HG03066 (cell line): ENCODE data around the gene PGS1.
"Not testable (repeated sequence)": the region's sequence is repeated elsewhere in the genome, so short reads cannot be mapped to it uniquely, and the experiment has no call there.

Experiments used
- ATAC-seq: cut with Tn5 transposase; IDR thresholded peaks from one replicate; pipeline ENCODE4 v1.9.1; 2021; ENCODE audit warnings: low read depth; ENCODE audit not compliant: unreplicated experiment

PGS1 gene

GRCh38 chr17:78438694-78439325 is 60.4 kb downstream of the PGS1 start:
- no peak for ATAC-seq

GRCh38 chr17:78441271-78441971 is 63.0 kb downstream of the PGS1 start:
- no peak for ATAC-seq

DNA sequence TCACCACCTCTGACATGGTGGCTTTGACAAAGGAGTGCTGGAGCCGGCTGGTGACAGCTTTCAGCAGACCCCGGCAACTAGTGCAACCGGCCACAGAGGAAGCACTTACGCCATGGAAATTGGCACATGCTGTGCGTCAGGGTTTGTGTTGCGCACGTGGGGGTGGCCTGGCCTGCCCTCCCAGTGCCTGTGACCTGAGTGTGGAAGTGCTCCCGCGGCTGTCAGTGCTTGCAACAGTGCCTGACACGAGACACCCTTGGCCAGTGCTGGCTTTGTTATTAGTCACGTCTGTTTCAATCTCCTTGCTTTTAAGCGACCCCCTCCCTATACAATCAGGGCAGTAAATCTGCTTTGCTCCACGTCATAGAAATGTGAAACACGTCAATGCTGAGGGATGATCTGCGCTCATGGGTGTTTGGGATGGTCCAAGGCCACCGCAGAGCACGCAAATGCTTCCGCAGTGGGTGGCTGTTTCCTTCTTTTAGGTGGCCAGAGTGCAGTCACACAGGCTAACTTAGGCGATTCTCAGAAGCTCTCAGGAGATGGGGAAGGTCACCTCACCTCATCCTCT is 64.3 kb downstream of the PGS1 start:
- no peak for ATAC-seq

- no peak for ATAC-seq
Observed at GRCh38 chr17:78444392-78444791, 65.9 kb downstream of the PGS1 start.

DNA sequence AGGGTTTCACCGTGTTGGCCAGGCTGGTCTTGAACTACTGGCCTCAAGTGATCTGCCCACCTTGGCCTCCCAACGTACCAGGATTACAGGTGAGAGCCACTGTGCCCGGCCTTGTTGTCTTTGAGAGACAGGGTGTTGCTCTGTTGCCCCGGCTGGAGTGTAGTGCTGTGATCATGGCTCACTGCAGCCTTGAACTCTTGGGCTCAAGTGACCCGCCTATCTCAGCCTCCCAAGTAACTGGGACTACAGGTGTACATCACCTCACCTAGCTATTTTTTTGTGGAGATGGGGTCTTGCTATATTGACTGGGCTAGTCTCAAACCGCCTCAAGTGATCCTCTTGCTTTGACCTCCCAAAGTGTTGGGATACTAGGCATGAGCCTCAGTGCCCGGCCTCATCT is 68.4 kb downstream of the PGS1 start:
- no peak for ATAC-seq

DNA sequence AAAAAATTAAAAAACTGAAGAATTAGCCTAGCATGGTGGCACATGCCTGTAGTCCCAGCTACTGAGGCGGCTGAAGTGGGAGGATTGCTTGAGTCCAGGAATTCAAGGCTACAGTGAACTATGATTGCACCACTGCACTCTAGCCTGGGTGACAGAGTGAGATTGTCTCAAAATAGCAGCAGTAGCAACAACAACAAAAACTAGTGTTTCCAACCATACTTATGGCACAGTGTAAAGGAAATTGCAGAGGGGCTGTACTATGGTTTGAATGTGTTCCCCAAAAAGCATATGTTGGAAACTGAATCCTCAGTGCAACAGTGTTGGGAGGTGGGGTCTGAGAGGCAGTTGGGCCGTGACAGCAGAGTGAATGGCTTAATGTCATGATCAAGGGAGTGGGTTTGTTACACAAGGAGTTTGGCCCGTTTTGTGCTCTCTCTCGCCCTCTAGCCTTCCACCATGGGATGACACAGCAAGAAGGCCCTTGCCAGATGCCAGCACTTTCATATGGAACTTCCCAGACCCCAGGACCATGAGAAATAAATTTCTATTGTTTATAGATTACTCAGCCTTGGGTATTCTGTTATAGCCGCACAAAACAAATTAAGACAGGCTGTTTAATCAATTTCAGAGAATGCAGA is 70.0 kb downstream of the PGS1 start:
- ATAC-seq, result no peak

DNA sequence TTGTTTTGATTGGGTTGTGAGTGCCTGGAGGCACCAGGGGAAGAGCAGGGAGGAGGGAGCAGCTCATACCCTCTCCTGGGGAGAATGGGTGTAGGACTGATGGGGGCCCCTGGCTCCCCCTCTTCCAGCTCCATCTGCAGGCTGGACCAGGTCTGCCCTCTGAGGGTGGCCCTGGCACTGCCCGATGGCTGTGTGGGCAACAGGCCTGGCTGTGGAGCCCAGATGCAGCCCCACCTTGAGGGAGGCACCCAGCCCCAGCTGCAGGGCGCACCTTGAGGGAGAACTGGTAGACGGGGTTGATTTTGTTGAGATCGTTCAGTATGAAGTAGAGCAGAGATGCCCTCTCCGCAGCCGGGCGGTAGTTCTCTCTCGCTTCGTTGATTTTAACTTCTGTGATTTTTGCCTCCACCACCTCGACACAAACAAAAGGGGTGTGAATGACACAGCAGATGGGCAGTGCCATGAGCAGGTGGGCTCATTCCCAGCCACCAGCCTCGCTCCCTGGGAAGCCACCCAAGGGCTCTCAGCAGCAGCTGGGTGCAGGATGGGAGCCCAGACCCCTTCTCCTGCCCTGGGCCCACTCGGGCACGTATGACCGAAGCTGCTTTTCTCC is 71.6 kb downstream of the PGS1 start:
- no peak for ATAC-seq

DNA sequence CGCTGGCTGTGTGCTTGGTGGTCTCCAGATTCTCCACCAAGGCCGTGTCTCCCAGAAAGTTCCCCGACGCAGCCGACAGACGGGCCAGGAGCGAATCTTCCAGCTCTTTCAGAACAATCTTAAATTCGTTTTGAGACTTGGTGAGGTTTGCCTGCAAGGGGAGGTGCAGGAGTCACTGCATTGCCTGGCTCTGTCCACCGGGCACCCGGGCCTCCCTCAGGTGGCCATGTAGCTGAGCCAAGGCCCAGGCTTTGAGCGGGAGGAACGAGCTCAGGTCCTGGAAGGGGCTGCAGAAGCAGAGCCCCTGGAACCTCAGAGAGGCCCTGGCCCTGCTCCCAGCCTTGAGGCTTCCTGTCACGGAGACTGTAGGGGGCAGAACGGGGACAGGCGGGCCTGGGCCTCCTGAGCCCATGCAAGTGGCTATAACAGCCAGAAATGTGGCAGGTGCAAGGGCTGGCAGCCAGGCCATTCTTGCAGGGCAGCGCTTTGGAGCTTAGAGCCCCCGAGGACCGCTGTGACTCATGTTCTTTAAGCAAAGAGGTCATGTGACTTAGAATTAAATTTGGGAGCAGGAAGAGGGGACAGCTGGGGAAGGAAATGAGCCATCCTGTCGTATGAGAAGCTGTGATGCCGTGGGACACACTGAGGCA is 72.4 kb downstream of the PGS1 start:
- ATAC-seq, result no peak

GRCh38 chr17:78451753-78452152 is 73.3 kb downstream of the PGS1 start:
- no peak for ATAC-seq

DNA sequence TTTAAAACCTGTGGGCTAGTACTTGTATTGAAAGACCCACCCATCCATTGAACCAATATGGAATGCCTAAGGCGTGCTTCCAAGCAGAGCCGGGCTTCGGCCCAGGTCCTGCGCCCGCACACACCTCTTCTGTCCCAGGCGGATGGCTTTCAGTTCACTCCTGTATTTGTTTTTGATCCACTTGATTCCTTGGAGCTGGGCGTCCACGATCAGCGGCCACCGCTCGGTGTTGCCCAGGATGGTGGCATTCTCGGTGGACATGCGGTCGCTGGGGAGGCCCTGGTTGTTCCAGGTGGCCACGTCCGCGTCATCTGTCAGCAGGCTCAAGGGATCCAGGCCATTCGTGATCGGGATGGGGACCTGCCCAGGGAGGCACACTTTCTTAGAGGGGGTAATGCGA is 75.9 kb downstream of the PGS1 start:
- ATAC-seq, result no peak

DNA sequence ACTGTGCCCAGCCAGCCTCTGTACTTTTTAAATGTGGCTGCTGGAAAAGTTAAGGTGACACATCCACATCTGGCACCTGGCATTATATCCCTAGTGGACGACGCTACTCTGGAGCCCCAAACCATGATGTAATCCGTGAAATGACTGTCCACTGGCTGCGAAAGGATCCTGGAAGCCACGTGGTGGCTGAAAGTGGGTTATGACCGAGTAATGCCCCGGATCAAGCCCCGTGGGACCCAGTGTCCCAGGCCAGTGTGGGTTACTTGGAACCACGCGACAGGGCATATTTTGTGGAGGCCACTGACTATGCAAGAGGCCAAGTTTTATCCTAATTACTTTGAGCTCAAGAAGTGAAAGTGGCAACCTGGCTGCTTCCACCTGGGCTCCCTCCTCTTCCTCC is 79.6 kb downstream of the PGS1 start:
- no peak for ATAC-seq

DNA sequence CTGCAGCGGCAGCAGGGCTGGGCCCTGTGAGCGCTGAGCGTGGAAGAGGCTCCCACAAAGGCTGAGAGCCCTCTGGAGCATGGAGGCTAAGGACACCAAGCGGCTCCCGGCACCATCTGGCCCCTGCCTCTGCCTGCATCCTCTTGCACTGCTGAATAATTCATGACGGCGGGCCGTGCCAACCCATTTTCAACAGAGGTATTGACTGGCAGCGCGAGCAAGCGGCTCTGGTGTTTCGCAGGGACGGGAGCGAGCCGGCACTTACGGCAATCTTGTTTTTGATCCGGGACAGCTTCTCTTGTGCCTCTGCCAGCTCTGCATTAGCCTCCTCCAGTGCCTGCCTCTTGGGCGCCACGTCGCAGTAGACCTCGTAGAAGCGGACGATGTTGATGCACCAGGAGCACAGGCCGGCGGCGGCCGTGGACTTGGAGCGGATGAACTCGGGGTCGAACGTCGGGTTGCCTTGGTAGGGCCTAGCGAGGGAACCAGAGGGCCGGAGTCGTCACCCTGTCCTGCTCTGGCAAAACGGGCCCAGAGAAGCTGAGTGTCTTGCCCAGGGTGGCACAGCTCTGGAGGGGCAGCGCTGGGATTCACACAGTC is 80.4 kb downstream of the PGS1 start:
- ATAC-seq, result no peak

DNA sequence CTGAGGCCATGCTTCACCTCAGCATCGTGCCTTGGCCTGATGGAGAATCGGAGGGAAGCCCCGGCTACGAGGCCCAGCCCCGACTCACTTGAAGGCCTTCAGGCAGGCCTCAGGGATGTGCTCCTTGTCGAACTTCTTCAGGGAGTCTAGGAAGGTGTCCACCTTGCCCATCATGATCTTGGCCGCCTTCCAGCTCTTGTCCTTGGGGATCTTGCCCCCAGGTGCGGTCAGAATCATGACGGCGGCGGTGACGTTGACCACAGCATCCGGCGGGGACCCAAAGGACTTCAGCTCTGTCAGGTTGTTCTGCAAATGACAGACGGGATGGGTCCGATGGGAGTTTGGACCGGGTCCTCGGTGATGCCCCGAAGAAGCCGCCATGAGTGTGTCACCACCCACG is 81.2 kb downstream of the PGS1 start:
- no peak for ATAC-seq

DNA sequence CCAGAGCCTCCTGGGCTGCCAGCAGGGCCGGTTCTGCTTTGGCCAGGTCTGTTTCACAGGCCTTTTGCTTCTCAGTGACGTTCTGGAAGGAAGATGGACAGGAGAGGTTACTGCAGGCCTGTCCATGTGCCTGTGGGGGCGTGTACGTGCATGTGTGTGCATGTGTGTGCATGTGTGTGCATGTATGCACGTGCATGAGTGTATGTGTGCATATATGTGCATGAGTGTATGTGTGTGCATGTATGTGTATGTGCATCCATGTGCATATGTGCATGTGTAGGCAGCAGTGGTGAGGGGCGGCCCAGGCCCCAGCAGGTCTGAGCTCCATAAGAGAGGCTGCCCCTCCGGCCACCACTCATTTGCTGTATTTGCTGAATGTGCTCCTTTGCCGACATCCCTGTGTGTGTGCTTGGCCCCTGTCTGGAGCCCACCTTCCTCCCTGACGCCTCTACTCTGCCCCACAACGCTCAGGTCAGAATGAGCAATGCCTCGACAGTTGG is 81.8 kb downstream of the PGS1 start:
- ATAC-seq, result no peak

GRCh38 chr17:78460951-78461798 is 82.7 kb downstream of the PGS1 start:
- no peak for ATAC-seq

DNA sequence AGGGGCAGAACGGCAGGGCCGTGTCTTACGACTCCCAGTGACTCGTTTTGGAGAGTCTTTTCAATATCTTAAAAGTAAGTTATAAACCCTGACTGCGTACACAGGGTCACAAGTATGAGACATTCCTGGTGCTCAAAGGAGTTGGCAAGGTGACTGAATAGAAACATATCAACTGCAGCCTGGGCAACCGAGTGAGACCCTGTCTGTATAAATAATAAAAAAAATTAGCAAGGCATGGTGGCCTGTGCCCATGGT is 83.3 kb downstream of the PGS1 start:
- ATAC-seq, result no peak

DNA sequence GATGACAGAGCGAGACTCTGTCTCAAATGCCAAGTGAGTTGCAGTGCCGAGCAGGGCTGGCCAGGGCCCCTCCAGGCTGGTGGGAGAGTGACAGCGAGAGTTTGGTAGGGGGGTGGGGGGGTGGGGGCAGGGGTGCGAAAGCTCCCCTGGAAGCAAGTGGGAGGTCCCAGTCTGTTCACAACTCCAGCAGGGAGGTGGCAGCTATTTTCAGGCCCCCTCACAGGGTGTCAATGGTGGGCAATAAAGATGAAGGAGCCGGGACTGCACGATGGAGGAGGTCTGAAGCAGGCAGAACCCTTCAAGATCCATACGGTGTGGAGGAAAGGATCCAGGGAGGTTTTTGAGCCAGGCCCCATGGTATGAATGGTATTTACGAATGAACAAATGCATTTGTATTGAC is 83.7 kb downstream of the PGS1 start:
- ATAC-seq, result no peak

DNA sequence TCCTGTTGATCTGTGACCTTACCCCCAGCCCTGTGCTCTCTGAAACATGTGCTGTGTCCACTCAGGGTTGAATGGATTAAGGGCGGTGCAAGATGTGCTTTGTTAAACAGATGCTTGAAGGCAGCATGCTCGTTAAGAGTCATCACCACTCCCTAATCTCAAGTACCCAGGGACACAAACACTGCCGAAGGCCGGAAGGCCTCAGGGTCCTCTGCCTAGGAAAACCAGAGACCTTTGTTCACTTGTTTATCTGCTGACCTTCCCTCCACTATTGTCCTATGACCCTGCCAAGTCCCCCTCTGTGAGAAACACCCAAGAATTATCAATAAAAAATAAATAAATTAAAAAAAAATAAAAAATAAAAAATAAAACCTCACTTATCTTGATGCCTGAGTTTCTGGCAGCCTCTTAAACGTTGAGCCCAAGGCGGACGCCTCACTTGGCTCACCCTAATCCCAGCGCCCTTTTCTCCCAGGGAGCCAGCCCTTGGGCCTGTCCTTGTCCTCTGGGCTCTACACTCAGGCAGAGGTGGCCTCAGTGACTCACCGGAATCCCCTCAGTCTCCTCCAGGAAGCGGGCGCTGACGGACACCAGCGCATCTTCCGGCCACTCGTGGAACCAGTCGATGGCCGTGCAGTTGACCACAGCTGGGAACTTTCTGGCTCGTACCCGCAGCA is 87.8 kb downstream of the PGS1 start:
- ATAC-seq, result not testable (repeated sequence)
